Endothelial cell of umbilical vein (primary cell): ENCODE measurements around the gene CLDN2.

Experiments used
- CTCF ChIP-seq, 2 donors: IDR thresholded peaks; 1 replicate in 1 of 2; 2 replicates in 1 of 2; pipeline ENCODE4 v1.5.1; 2011; ENCODE audit warnings: low read length in 2 of 2, mild to moderate bottlenecking in 2 of 2, moderate library complexity in 2 of 2, control low read depth in 1 of 2, inconsistent platforms in 1 of 2, low read depth in 1 of 2; ENCODE audit not compliant: insufficient read depth in 1 of 2; ENCODE audit errors: extremely low read depth in 1 of 2
- EZH2 ChIP-seq: IDR thresholded peaks from 2 replicates; pipeline ENCODE4 v1.6.1; 2012; ENCODE audit warnings: borderline replicate concordance, low read depth, mild to moderate bottlenecking, moderate library complexity, low read length, inconsistent platforms; ENCODE audit not compliant: severe bottlenecking
- MAX ChIP-seq: IDR thresholded peaks from 2 replicates; pipeline ENCODE4 v1.6.1; 2011; ENCODE audit not compliant: insufficient read depth, insufficient read length
- POLR2A ChIP-seq: IDR thresholded peaks from 2 replicates; pipeline ENCODE4 v1.6.1; 2012; ENCODE audit warnings: low read depth, mild to moderate bottlenecking, control low read depth, low read length

GRCh38 chrX:106949366-106949765, 29.2 kb downstream of the CLDN2 start:
- TF ChIP-seq CTCF (IDR thresholded peaks at IDR 0.05; ENCODE audit: extremely low read depth in 1 of 2, insufficient read depth in 1 of 2, low read depth in 1 of 2, low read length in 2 of 2) (no peak), POLR2A (no peak), MAX (no peak), EZH2 (no peak)
